T-helper 2 cell treated with Interferon-gamma antibody and Interleukin-4, amounts not matched to agents 5 μg/mL and 100 μg/mL, for 36 hours (primary cell): ENCODE measurements around the gene STARD3NL.
"Not testable (repeated sequence)": the region's sequence is repeated elsewhere in the genome, so short reads cannot be mapped to it uniquely, and the experiment has no call there.

ENCODE experiments used
- DNase-seq: peaks from one replicate; pipeline ENCODE4 v3.0.0; 2021; ENCODE audit warnings: low spot score
- H3K27ac Mint-ChIP-seq: one replicate; pipeline ENCODE4 v1.8.0; 2021; ENCODE audit warnings: mild to moderate bottlenecking, mixed read lengths
- H3K27me3 Mint-ChIP-seq: one replicate; pipeline ENCODE4 v1.8.0; 2021; ENCODE audit warnings: low read depth, mixed read lengths
- H3K36me3 Mint-ChIP-seq: one replicate; pipeline ENCODE4 v1.8.0; 2021; ENCODE audit warnings: low read depth, mixed read lengths
- H3K4me1 Mint-ChIP-seq: one replicate; pipeline ENCODE4 v1.8.0; 2021; ENCODE audit warnings: low read depth, mixed read lengths
- H3K4me3 Mint-ChIP-seq: one replicate; pipeline ENCODE4 v1.8.0; 2022; ENCODE audit warnings: mild to moderate bottlenecking, moderate library complexity, mixed read lengths
- H3K9me3 Mint-ChIP-seq: one replicate; pipeline ENCODE4 v1.8.0; 2021; ENCODE audit warnings: mixed read lengths

The STARD3NL gene

DNA sequence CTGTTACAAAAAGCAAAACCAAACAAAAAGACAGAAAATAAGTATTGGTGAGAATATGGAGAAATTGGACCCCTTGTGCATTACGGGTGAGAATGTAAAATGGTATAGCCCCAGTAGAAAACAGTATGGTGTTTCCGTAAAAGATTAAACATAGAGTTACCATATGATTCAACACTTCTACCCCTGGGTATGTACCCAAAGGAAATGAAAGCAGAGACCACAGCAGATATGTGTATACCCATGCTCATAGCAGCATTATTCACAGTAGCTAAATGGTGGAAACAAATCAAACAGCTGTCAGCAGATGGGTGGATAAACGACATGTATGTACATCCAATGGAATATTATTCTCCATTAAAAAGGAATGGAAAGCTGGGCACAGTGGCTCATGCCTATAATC lies 42.4 kb downstream of the STARD3NL start:
- Mint-ChIP-seq H3K9me3 (no peaks in the 10 kb centered on the region), H3K4me3 (no peak overlapping the region), H3K4me1 (peaks cover 63% of the 10 kb centered on the region), H3K36me3 (peaks cover 49% of the 10 kb centered on the region), H3K27me3 (no peaks in the 10 kb centered on the region), H3K27ac (peak overlapping the region; percentile 7)
- no peak for DNase-seq

DNA sequence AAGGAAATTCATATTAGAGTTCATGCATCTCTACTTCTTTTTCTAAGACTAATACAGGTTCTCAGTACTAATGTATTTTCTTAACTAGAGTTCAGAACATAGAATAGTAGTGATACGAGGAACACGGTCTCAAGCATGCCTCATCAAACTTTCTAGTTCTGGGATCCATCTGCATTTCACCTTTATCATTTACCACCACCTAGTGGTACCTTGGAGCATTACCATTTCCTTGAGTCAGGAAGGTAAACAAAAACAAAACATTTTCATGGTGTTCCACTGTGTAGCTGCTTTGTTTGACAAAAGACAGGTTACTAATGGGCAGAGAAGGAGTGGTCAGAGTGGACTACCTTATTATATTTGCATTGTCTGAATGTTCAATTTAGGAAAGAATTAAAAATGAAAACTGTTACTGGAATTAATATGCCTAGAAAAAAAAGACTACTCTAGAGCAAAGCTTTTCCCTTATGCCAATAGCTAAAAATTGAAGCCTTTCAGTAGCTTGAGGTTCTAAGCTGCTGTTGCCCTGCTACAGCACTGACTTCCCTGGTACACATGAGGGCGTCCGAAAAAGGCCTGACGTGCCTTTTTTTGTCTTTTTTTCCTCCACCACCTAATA lies 44.5 kb downstream of the STARD3NL start:
- H3K27me3 Mint-ChIP-seq: no peaks in the 10 kb centered on the region
- H3K27ac Mint-ChIP-seq: no peak overlapping the region
- no peaks in the 10 kb centered on the region for H3K9me3 Mint-ChIP-seq
- peaks cover 57% of the 10 kb centered on the region for H3K36me3 Mint-ChIP-seq
- H3K4me3 Mint-ChIP-seq: no peak overlapping the region
- H3K4me1 Mint-ChIP-seq: peaks cover 48% of the 10 kb centered on the region
- DNase-seq: no peak

DNA sequence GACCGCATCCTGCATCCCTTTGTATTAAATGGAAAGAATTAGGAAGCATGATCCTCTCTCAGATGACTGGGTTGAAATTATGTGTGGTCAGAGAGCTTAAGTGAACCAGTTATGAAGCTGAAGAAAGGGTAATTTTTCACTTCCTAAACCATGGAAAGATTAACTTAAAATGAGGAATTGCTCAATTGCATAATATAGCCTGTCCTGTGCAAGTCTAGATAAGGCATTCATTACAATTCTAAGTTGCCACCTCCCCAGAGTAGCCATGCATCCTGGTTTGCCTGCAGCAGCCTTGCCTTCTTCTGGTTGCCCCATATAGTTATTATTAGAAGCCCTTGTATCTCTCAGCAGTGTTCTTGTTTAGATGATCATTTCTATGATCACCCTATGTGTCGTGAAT lies 45.3 kb downstream of the STARD3NL start:
- Mint-ChIP-seq H3K27ac (no peak overlapping the region), H3K27me3 (no peaks in the 10 kb centered on the region), H3K4me1 (peaks cover 52% of the 10 kb centered on the region), H3K36me3 (peaks cover 58% of the 10 kb centered on the region), H3K9me3 (no peaks in the 10 kb centered on the region), H3K4me3 (no peak overlapping the region)
- DNase-seq: no peak

DNA sequence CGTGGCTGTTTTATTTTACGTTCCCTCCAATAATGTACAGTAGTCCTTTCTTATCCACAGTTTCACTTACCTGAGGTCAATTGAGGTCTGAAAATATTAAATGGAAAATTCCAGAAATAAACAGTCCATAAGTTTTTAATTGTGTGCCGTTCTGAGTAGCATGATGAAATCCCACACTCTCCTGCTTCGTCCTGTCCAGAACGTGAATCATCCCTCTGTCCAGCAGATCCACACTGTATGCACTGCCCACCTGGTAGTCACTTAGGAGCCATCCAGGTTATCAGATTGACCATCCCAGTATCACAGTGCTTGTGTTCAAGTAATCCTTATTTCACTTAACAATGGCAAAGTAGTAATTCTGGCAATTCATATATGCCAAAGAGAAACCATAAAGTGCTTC lies 46.3 kb downstream of the STARD3NL start:
- peaks cover 61% of the 10 kb centered on the region for H3K36me3 Mint-ChIP-seq
- DNase-seq: no peak
- no peaks in the 10 kb centered on the region for H3K27me3 Mint-ChIP-seq
- no peak overlapping the region for H3K4me3 Mint-ChIP-seq
- H3K27ac Mint-ChIP-seq: no peak overlapping the region
- peaks cover 55% of the 10 kb centered on the region for H3K4me1 Mint-ChIP-seq
- no peaks in the 10 kb centered on the region for H3K9me3 Mint-ChIP-seq

DNA sequence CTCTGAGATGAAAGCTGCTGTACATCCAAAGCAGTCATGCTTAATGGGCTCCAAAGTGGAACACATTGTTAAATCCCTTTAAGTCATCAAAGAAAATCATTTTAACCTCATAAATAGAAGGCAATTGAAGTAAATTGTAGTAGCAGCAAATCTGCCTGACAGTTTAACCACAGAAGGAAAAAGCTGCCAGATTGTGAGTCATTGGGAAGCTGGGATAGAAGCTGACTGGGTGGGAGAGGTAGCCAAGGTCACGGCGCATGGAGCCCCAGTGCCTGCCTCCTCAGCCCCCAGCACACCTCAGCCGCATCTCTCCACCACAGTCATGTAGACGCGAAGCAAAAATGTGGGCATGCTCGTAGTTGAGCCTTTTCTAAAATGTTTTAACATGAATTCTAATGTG lies 51.3 kb downstream of the STARD3NL start:
- no peak for DNase-seq
- H3K36me3 Mint-ChIP-seq: peaks cover 57% of the 10 kb centered on the region
- H3K4me1 Mint-ChIP-seq: peaks cover 64% of the 10 kb centered on the region
- no peaks in the 10 kb centered on the region for H3K9me3 Mint-ChIP-seq
- H3K4me3 Mint-ChIP-seq: no peak overlapping the region
- no peak overlapping the region for H3K27ac Mint-ChIP-seq
- no peaks in the 10 kb centered on the region for H3K27me3 Mint-ChIP-seq

DNA sequence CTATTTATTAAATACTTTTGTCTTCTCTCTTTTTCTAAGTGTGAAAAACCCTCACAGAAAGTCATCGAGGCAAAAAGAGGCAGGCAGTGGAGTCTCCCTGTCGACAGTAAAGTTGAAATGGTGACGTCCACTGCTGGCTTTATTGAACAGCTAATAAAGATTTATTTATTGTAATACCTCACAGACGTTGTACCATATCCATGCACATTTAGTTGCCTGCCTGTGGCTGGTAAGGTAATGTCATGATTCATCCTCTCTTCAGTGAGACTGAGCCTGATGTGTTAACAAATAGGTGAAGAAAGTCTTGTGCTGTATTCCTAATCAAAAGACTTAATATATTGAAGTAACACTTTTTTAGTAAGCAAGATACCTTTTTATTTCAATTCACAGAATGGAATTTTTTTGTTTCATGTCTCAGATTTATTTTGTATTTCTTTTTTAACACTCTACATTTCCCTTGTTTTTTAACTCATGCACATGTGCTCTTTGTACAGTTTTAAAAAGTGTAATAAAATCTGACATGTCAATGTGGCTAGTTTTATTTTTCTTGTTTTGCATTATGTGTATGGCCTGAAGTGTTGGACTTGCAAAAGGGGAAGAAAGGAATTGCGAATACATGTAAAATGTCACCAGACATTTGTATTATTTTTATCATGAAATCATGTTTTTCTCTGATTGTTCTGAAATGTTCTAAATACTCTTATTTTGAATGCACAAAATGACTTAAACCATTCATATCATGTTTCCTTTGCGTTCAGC lies 52.0 kb downstream of the STARD3NL start:
- no peaks in the 10 kb centered on the region for H3K27me3 Mint-ChIP-seq
- DNase-seq: no peak
- H3K4me3 Mint-ChIP-seq: no peak overlapping the region
- H3K9me3 Mint-ChIP-seq: no peaks in the 10 kb centered on the region
- H3K27ac Mint-ChIP-seq: peak overlapping the region; percentile 58
- H3K4me1 Mint-ChIP-seq: peaks cover 62% of the 10 kb centered on the region
- peaks cover 53% of the 10 kb centered on the region for H3K36me3 Mint-ChIP-seq

DNA sequence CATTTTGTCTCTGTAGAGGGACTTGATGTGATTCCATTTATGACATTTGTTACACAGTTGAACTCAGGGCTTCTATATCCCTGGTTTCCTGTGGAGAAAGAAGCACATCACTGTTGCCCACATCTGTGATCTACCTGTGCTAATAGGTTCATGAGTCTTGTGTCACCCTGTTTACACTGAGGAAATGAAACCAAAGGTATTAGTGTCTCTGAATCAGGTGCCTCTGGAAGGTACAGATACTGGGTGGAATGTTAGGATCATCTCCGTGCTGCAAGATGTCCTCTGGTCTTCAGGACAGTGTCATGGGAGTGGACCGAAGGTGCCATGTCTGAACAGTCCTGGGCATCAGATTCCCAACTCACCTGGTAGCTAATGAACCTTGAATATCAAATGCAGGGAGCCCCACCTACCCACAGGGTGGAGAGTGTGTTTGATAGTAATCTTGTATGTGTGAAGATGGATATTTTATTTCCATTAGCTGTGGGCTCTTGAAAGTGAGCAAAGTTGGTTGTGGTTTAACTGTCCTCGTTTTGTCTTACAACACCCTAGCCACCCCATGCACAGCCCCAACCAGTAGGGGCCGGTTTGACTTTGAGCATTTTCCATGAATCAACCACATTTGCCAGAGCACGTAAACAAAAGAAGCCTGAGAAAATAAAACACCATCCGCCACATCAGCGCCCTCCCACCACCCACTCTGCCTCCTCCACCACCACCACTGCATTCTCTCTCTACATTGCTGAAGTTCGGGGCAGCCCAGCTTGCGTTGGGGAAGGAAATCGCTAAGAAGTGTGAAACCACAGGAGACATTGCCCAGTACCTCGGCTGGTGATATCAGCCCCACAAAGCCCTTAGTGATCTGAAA lies 54.7 kb downstream of the STARD3NL start:
- H3K4me1 Mint-ChIP-seq: peaks cover 75% of the 10 kb centered on the region
- peaks cover 49% of the 10 kb centered on the region for H3K36me3 Mint-ChIP-seq
- peak overlapping the region; percentile 79 for H3K4me3 Mint-ChIP-seq
- peak; percentile 90 for DNase-seq
- H3K27me3 Mint-ChIP-seq: no peaks in the 10 kb centered on the region
- no peaks in the 10 kb centered on the region for H3K9me3 Mint-ChIP-seq
- peak overlapping the region; percentile 96 for H3K27ac Mint-ChIP-seq

DNA sequence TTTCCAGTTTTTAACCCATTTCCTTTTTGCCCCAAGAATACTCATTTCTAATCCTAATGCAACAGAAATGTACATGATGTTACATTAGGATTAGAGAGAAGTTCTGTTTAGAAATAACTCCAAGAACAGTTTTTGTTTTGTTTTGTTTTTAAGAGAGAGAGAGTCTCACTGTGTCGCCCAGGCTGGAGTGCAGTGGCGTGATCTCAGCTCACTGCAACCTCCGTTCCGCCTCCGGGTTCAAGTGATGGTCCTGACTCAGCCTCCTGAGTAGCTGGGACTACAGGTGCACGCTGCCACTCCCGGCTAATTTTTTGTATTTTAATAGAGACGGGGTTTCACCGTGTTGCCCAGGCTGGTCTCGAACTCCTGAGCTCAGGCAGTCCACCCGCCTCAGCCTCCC lies 56.7 kb downstream of the STARD3NL start:
- peaks cover 61% of the 10 kb centered on the region for H3K4me1 Mint-ChIP-seq
- not testable (repeated sequence) for H3K27me3 Mint-ChIP-seq, H3K4me3 Mint-ChIP-seq, H3K9me3 Mint-ChIP-seq, DNase-seq
- peaks cover 40% of the 10 kb centered on the region for H3K36me3 Mint-ChIP-seq
- H3K27ac Mint-ChIP-seq: peak overlapping the region; percentile 96

DNA sequence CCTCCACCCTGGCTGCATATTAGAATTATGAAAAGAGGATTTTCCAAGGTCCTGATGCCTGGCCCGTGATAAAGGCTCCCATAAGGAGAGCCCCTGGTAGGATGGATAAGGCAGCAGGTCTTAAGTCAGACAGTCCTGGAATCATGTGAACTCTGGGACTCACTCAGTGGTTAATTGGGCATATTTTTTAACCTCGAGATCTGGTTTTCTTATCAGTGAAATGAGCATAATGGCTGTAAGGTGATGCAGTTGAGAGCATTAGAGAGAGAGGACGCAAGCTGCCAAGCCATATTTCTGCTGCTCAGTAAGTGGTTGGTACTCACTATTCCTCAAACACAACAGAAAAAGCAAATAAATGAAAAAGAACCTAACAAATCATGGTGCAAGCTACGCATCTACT lies 57.6 kb downstream of the STARD3NL start:
- Mint-ChIP-seq H3K4me3 (no peak overlapping the region), H3K36me3 (peaks cover 34% of the 10 kb centered on the region), H3K4me1 (peaks cover 55% of the 10 kb centered on the region), H3K9me3 (no peaks in the 10 kb centered on the region), H3K27ac (peak overlapping the region; percentile 12), H3K27me3 (peaks cover 1% of the 10 kb centered on the region)
- DNase-seq: no peak

DNA sequence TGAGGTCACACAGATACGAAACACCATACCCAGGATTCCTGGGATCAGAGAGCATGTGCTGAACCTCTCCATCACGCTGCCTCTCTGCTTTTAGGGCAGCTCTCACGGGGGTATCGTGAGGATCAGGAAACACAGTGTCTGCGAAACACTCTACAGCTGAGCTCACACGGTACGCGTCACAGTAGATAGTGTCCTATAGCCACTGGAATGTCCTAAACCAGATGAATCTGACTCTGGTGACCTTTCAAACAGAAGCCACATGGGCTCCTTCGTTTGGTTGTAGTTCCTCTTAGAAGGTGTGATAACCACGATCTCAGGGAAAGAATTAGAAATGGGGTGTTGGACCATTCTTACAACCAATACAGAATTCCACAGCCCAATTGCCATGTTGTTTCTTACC lies 61.1 kb downstream of the STARD3NL start:
- not testable (repeated sequence) for H3K9me3 Mint-ChIP-seq, H3K4me3 Mint-ChIP-seq, DNase-seq, H3K27me3 Mint-ChIP-seq, H3K27ac Mint-ChIP-seq
- H3K36me3 Mint-ChIP-seq: peaks cover 19% of the 10 kb centered on the region
- peaks cover 25% of the 10 kb centered on the region for H3K4me1 Mint-ChIP-seq

DNA sequence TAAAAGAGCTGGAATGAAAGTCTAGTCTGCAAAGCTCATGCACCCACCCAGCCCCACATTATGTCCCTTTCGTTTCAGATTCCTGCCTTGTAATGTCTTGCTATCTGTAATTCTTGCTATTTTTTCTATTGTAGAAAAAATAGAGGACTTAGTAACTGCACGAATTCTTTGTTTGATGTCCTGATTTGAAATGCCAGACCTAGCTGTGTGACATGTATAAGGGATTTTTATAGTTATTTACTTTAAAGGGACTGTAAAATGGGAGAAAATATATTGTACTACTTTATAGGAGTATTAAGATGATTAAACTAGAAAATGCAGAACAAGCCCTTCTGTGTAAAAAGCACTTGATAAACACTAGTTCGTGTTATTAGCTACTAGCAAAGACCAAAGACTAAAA lies 63.0 kb downstream of the STARD3NL start:
- Mint-ChIP-seq H3K27ac (no peak overlapping the region), H3K4me3 (no peak overlapping the region), H3K27me3 (peaks cover 13% of the 10 kb centered on the region), H3K36me3 (peaks cover 28% of the 10 kb centered on the region), H3K4me1 (peaks cover 14% of the 10 kb centered on the region), H3K9me3 (no peaks in the 10 kb centered on the region)
- no peak for DNase-seq

DNA sequence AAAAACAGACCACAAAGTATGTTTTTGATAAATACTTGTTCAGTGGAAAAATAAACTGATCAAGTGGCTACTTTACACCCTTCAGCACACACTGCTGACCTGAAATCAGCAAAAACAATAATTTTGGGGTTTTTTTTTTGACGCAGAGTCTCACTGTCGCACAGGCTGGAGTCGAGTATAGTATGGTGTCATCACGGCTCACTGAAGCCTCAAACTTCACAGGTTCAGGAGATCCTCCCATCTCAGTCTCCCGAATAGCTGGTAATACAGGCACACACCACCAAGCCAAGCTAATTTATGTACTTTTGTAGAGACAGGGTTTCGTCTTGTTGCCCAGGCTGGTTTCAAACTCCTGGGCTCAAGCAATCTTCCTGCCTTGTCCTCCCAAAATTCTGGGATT lies 64.8 kb downstream of the STARD3NL start:
- H3K4me3 Mint-ChIP-seq: no peak overlapping the region
- H3K4me1 Mint-ChIP-seq: peaks cover 5% of the 10 kb centered on the region
- no peak for DNase-seq
- H3K27ac Mint-ChIP-seq: no peak overlapping the region
- peaks cover 25% of the 10 kb centered on the region for H3K36me3 Mint-ChIP-seq
- H3K9me3 Mint-ChIP-seq: no peaks in the 10 kb centered on the region
- peaks cover 15% of the 10 kb centered on the region for H3K27me3 Mint-ChIP-seq

DNA sequence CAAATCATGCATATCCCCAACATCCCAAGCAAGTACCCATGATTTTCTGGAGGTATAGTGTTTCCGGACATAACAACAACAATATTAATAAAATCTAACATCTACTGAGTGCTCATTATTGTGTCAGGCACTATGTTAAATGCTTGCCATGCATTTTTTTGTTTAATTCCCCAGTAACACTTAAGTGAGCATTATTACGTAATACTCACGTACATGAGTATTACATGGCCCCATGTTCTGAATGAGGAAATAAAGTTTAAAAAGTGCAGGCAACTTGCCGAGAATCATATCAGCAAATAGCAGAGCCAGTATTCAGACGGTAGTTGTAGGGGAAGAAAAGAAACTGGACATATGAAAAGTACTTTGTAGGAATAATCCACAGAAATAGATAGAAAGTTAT lies 65.3 kb downstream of the STARD3NL start:
- not testable (repeated sequence) for H3K27ac Mint-ChIP-seq, H3K4me3 Mint-ChIP-seq, H3K9me3 Mint-ChIP-seq, DNase-seq, H3K4me1 Mint-ChIP-seq
- H3K27me3 Mint-ChIP-seq: peaks cover 15% of the 10 kb centered on the region
- H3K36me3 Mint-ChIP-seq: peaks cover 25% of the 10 kb centered on the region

DNA sequence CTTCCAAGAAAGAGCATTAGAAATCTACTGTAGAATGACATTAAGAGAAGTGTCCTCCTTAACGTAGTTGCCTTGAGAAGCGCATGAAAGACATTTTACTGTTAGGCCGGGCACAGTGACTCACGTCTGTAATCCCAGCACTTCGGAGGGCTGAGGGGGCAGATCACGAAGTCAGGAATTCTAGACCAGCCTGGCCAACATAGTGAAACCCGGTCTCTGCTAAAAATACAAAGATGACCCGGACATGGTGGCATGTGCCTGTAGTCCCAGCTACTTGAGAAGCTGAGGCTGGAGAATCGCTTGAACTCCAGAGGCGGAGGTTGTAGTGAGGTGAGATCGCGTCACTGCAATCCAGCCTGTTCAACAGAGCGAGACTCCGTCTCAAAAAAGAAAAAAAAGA lies 66.5 kb downstream of the STARD3NL start:
- Mint-ChIP-seq H3K27ac (no peak overlapping the region), H3K36me3 (peaks cover 34% of the 10 kb centered on the region), H3K9me3 (no peaks in the 10 kb centered on the region), H3K4me1 (peaks cover 11% of the 10 kb centered on the region), H3K4me3 (no peak overlapping the region), H3K27me3 (peaks cover 15% of the 10 kb centered on the region)
- DNase-seq: no peak
